T-cell (primary cell): ENCODE results near the gene BMERB1. TPM values are rescaled to one million over a fixed set of nuclear protein-coding genes. Genes with fewer than 3 reads are reported as not detected.
"Not testable (repeated sequence)": the region's sequence is repeated elsewhere in the genome, so short reads cannot be mapped to it uniquely, and the experiment has no call there.

Experiments
- ATAC-seq, 4 experiments: fragments of 200-7000 bp in 3 of 4; fragments of 150-1000 bp in 1 of 4; cut with Tn5 transposase; replicated peaks in 1 of 4; 1 replicate in 3 of 4; 2 replicates in 1 of 4; pipeline ENCODE4 v1.10.0; 2021; ENCODE audit warnings: moderate library complexity in 3 of 4, mild to moderate bottlenecking in 2 of 4, moderate number of reproducible peaks in 1 of 4
- CTCF ChIA-PET, 2 donors: fragments of 300-600 bp; sonication (Branson Sonifier 250); formaldehyde crosslinking; loops; one replicate each; lab custom pipeline; 2022; ENCODE audit warnings: antibody characterized with exemption in 2 of 2; lab: Charles Lee
- POLR2A ChIA-PET, 2 donors: fragments of 300-600 bp; sonication (Branson Sonifier 250); formaldehyde crosslinking; loops; one replicate each; lab custom pipeline; 2022; ENCODE audit warnings: antibody characterized with exemption in 2 of 2; lab: Charles Lee
- DNase-seq, 35 experiments: peaks; one replicate each; pipeline versions ENCODE4 v3.0.0 to v3.0.0-alpha.2; 2013 to 2023
- H3K27ac ChIP-seq: one replicate; pipeline ENCODE4 v1.5.1; 2013; ENCODE audit warnings: low read length
- H3K27me3 ChIP-seq, 2 experiments: replicated peaks in 1 of 2; 1 replicate in 1 of 2; 2 replicates in 1 of 2; pipeline versions ENCODE4 v1.6.1 to v1.7.0; 2013; ENCODE audit warnings: low read length in 1 of 2, mixed read lengths in 1 of 2; ENCODE audit not compliant: control insufficient read depth in 2 of 2, insufficient read depth in 2 of 2; ENCODE audit errors: extremely low read depth in 1 of 2
- H3K36me3 ChIP-seq, 2 donors: 1 replicate in 1 of 2; 2 replicates in 1 of 2; pipeline versions ENCODE4 v1.6.1 to v1.7.0; 2013; ENCODE audit warnings: low read length in 1 of 2; ENCODE audit not compliant: control insufficient read depth in 2 of 2, insufficient read depth in 1 of 2; ENCODE audit errors: extremely low read depth in 1 of 2
- H3K4me1 ChIP-seq, 2 experiments: 1 replicate in 1 of 2; 2 replicates in 1 of 2; pipeline versions ENCODE4 v1.6.1 to v1.7.0; 2013; ENCODE audit warnings: low read length in 2 of 2, mixed read lengths in 1 of 2; ENCODE audit not compliant: insufficient read depth in 2 of 2, control insufficient read depth in 1 of 2; ENCODE audit errors: extremely low read depth in 1 of 2
- H3K4me3 ChIP-seq, 2 donors: 1 replicate in 1 of 2; 2 replicates in 1 of 2; pipeline versions ENCODE4 v1.5.1 to v1.7.0; 2013; ENCODE audit warnings: mild to moderate bottlenecking in 2 of 2, low read length in 1 of 2, moderate library complexity in 1 of 2; ENCODE audit not compliant: control insufficient read depth in 1 of 2; ENCODE audit errors: extremely low read depth in 1 of 2
- H3K9me3 ChIP-seq: 2 replicates; pipeline ENCODE4 v1.7.0; 2013
- H3K27ac Mint-ChIP-seq, 2 donors: one replicate each; pipeline ENCODE4 v1.8.0; 2020 to 2021; ENCODE audit warnings: mild to moderate bottlenecking in 2 of 2, mixed read lengths in 2 of 2
- H3K27me3 Mint-ChIP-seq, 2 donors: one replicate each; pipeline ENCODE4 v1.8.0; 2021 to 2022; ENCODE audit warnings: mixed read lengths in 2 of 2
- H3K36me3 Mint-ChIP-seq: one replicate; pipeline ENCODE4 v1.8.0; 2021; ENCODE audit warnings: mixed read lengths
- H3K4me1 Mint-ChIP-seq, 3 donors: one replicate each; pipeline ENCODE4 v1.8.0; 2020 to 2022; ENCODE audit warnings: mixed read lengths in 3 of 3, mild to moderate bottlenecking in 1 of 3
- H3K4me3 Mint-ChIP-seq, 3 donors: one replicate each; pipeline ENCODE4 v1.8.0; 2020 to 2022; ENCODE audit warnings: mild to moderate bottlenecking in 3 of 3, mixed read lengths in 3 of 3, moderate library complexity in 3 of 3
- H3K9me3 Mint-ChIP-seq, 3 donors: one replicate each; pipeline ENCODE4 v1.8.0; 2020 to 2022; ENCODE audit warnings: mixed read lengths in 3 of 3
- WGBS: methylation state at CpG from one replicate; pipeline ENCODE4 v1.1.5; 2013; ENCODE audit warnings: missing lambda C conversion rate; ENCODE audit not compliant: insufficient coverage; 5-methylcytosine and 5-hydroxymethylcytosine counted together
- total RNA-seq, 35 experiments: library from RNA in 6 of 35; stranded (reverse) in 6 of 35; fragments of 120-200 nt in 1 of 35; gene quantifications; one replicate each; pipeline versions ENCODE4 v1.2.1 to v1.2.4 and lab custom pipeline; 2013 to 2026

BMERB1 gene
- total RNA-seq, 5 donors from 2014 or later (not counting 1 experiment from before 2014, with no cell fraction given), result 2.1 to 9.6 (median 5.6) TPM

DNA sequence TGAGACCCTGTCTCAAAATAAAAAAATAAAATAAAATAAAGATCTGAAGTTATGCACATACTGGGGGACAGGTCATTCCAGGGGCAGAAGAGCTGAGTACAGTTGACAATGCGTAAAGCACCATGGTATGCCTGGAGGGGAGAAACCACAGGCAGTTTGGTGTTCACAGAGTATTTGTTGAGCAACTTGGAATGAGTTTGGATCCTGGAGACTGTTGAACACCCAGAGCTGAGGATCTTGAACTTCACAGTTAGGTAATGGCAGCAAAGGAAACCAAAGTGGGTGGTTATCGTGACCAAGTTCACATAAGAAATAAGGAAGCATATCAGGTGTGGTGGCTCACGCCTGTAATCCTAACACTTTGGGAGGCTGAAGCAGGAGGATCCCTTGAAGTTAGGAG is 30.3 kb upstream of the BMERB1 start:
- ATAC-seq, H3K4me3 Mint-ChIP-seq, H3K27me3 Mint-ChIP-seq, H3K4me3 ChIP-seq, H3K9me3 Mint-ChIP-seq, CTCF ChIA-PET, H3K9me3 ChIP-seq, H3K27ac ChIP-seq, DNase-seq, H3K4me1 Mint-ChIP-seq, H3K36me3 Mint-ChIP-seq, H3K27me3 ChIP-seq, H3K27ac Mint-ChIP-seq, H3K36me3 ChIP-seq, H3K4me1 ChIP-seq: not testable (repeated sequence)
- WGBS, result 82% methylated on average over 3 of the region's 3 CpGs
- POLR2A ChIA-PET, result interaction anchor here in 1 of 2 donors (0.6 kb wide), 1 partner anchor 50 kb away, joined by 3 read pairs; no protein-coding TSS in a partner anchor

- Histone ChIP-seq H3K36me3 (no peaks in the 10 kb centered on the region), H3K27ac (no peak overlapping the region), H3K27me3 (no peaks in the 10 kb centered on the region), H3K9me3 (no peaks in the 10 kb centered on the region), H3K4me1 (no peaks in the 10 kb centered on the region), H3K4me3 (no peak overlapping the region)
- ATAC-seq, result no peak
- POLR2A ChIA-PET, result no interaction called here
- Mint-ChIP-seq H3K36me3 (no peaks in the 10 kb centered on the region), H3K4me1 (no peaks in the 10 kb centered on the region), H3K27ac (no peak overlapping the region), H3K4me3 (no peak overlapping the region), H3K27me3 (no peaks in the 10 kb centered on the region), H3K9me3 (no peaks in the 10 kb centered on the region)
- CTCF ChIA-PET, result no interaction called here
- 87% methylated on average over 3 of the region's 4 CpGs for WGBS
- no peak for DNase-seq
Observed at GRCh38 chr16:15404792-15405191, 29.6 kb upstream of the BMERB1 start.

GRCh38 chr16:15407756-15408155 is 26.6 kb upstream of the BMERB1 start:
- H3K9me3 Mint-ChIP-seq, H3K36me3 Mint-ChIP-seq, H3K27ac Mint-ChIP-seq, H3K27me3 Mint-ChIP-seq, H3K4me3 Mint-ChIP-seq, H3K27me3 ChIP-seq, CTCF ChIA-PET, H3K4me3 ChIP-seq, H3K4me1 ChIP-seq, H3K4me1 Mint-ChIP-seq, ATAC-seq, DNase-seq, H3K36me3 ChIP-seq, H3K27ac ChIP-seq, H3K9me3 ChIP-seq, POLR2A ChIA-PET: not testable (repeated sequence)
- WGBS, result 95% methylated on average over 3 of the region's 4 CpGs

GRCh38 chr16:15409476-15409875 is 24.9 kb upstream of the BMERB1 start:
- H3K27me3 ChIP-seq, H3K9me3 ChIP-seq, H3K36me3 Mint-ChIP-seq, H3K4me3 ChIP-seq, POLR2A ChIA-PET, H3K9me3 Mint-ChIP-seq, CTCF ChIA-PET, H3K4me3 Mint-ChIP-seq, H3K4me1 ChIP-seq, H3K4me1 Mint-ChIP-seq, H3K27ac Mint-ChIP-seq, DNase-seq, H3K36me3 ChIP-seq, H3K27me3 Mint-ChIP-seq, H3K27ac ChIP-seq, ATAC-seq: not testable (repeated sequence)
- WGBS, result 100% methylated on average over 4 of the region's 6 CpGs

DNA sequence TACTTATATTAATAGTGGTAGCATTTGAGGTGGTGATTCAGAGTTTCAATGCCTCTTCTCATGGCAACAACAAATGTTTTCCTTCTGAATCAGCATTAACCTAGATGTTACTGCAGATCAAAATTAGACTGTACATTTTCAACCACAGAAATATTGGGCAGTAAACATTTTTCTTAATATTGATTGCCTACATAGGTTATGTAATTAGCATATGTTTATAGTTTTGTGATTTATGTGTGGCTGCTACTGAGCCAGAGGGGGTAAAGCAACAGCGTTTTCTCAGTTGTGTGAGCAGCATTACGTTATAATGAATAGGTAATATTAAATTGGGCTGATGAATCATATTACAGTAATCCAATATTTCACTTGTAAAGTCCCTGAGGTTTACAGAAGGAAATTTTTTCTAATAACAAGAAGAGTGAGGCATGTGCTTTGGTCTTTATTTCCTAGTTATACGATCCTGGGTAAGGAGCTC is 18.8 kb upstream of the BMERB1 start:
- no peak overlapping the region for H3K4me3 ChIP-seq
- Mint-ChIP-seq H3K4me3 (no peak overlapping the region), H3K27me3 (peaks cover 0 to 3% of the 10 kb centered on the region in 2 donors), H3K27ac (no peak overlapping the region), H3K9me3 (no peaks in the 10 kb centered on the region), H3K36me3 (no peaks in the 10 kb centered on the region), H3K4me1 (no peaks in the 10 kb centered on the region)
- CTCF ChIA-PET, result no interaction called here
- H3K36me3 ChIP-seq, result no peaks in the 10 kb centered on the region
- H3K9me3 ChIP-seq, result no peaks in the 10 kb centered on the region
- ATAC-seq, result no peak
- POLR2A ChIA-PET, result no interaction called here
- DNase-seq, result no peak
- H3K4me1 ChIP-seq, result no peaks in the 10 kb centered on the region
- H3K27ac ChIP-seq, result no peak overlapping the region
- H3K27me3 ChIP-seq, result no peaks in the 10 kb centered on the region
- WGBS, result no CpG with 5 or more reads among the region's 3 CpGs

- ChIA-PET POLR2A (no interaction called here), CTCF (no interaction called here)
- Histone ChIP-seq H3K4me1 (no peaks in the 10 kb centered on the region), H3K9me3 (no peaks in the 10 kb centered on the region), H3K4me3 (no peak overlapping the region), H3K27me3 (no peaks in the 10 kb centered on the region), H3K27ac (no peak overlapping the region), H3K36me3 (no peaks in the 10 kb centered on the region)
- Mint-ChIP-seq H3K9me3 (no peaks in the 10 kb centered on the region), H3K36me3 (no peaks in the 10 kb centered on the region), H3K27ac (no peak overlapping the region), H3K27me3 (peaks cover 5% of the 10 kb centered on the region in 2 donors), H3K4me1 (no peaks in the 10 kb centered on the region), H3K4me3 (no peak overlapping the region)
- WGBS, result 80% methylated on average over 1 of the region's 2 CpGs
- ATAC-seq (no peak), DNase-seq (no peak)
Observed at GRCh38 chr16:15417197-15417596, 17.2 kb upstream of the BMERB1 start.

GRCh38 chr16:15418206-15418605 is 16.2 kb upstream of the BMERB1 start:
- Histone ChIP-seq H3K4me1 (no peaks in the 10 kb centered on the region), H3K36me3 (no peaks in the 10 kb centered on the region), H3K4me3 (no peak overlapping the region), H3K27me3 (no peaks in the 10 kb centered on the region), H3K9me3 (no peaks in the 10 kb centered on the region), H3K27ac (no peak overlapping the region)
- POLR2A ChIA-PET, result no interaction called here
- Mint-ChIP-seq H3K4me1 (no peaks in the 10 kb centered on the region), H3K27ac (no peak overlapping the region), H3K36me3 (no peaks in the 10 kb centered on the region), H3K9me3 (no peaks in the 10 kb centered on the region), H3K27me3 (peaks cover 7 to 13% of the 10 kb centered on the region in 2 donors), H3K4me3 (no peak overlapping the region)
- no peak for ATAC-seq
- CTCF ChIA-PET, result no interaction called here
- 50% methylated on average over 1 of the region's 3 CpGs for WGBS
- DNase-seq, result no peak
